PC-3 (cell line): ENCODE data around the gene NOM1.

Source experiments
- CTCF ChIP-seq: fragments of 300-600 bp; sonication (generic); conservative IDR thresholded peaks from 2 replicates; pipeline ENCODE4 v1.5.1; 2017; ENCODE audit warnings: antibody characterized with exemption, low read depth, mild to moderate bottlenecking, low read length
- EZH2 ChIP-seq: fragments of 300-600 bp; sonication (generic); IDR thresholded peaks from one replicate; pipeline ENCODE4 v1.6.1; 2017; ENCODE audit warnings: antibody characterized with exemption, mild to moderate bottlenecking, low read length; ENCODE audit not compliant: unreplicated experiment

- TF ChIP-seq CTCF, result no peak
- no peak for TF ChIP-seq EZH2
Measured at GRCh38 chr7:156943091-156944041, 6.1 kb upstream of the NOM1 start.
